HG03175 (cell line): ENCODE measurements around the gene ALDH1A1.

Source experiments
- ATAC-seq: cut with Tn5 transposase; IDR thresholded peaks from one replicate; pipeline ENCODE4 v1.9.1; 2021; ENCODE audit warnings: mild to moderate bottlenecking, moderate library complexity; ENCODE audit not compliant: unreplicated experiment

Gene ALDH1A1

GRCh38 chr9:72921888-72922654 lies 30.8 kb downstream of the ALDH1A1 start:
- ATAC-seq = no peak

- no peak for ATAC-seq
Observed at GRCh38 chr9:72919246-72919945, 33.5 kb downstream of the ALDH1A1 start.

GRCh38 chr9:72917892-72918509 lies 34.9 kb downstream of the ALDH1A1 start:
- ATAC-seq = no peak

- no peak for ATAC-seq
Observed at GRCh38 chr9:72915659-72916058, 37.2 kb downstream of the ALDH1A1 start.

- ATAC-seq = no peak
Observed at GRCh38 chr9:72914750-72915149, 38.1 kb downstream of the ALDH1A1 start.

- no peak for ATAC-seq
Observed at GRCh38 chr9:72913382-72914009, 39.4 kb downstream of the ALDH1A1 start.

- no peak for ATAC-seq
Observed at GRCh38 chr9:72912476-72913381, 40.1 kb downstream of the ALDH1A1 start.

GRCh38 chr9:72911816-72912215 lies 41.0 kb downstream of the ALDH1A1 start:
- no peak for ATAC-seq

GRCh38 chr9:72911247-72911775 lies 41.5 kb downstream of the ALDH1A1 start:
- no peak for ATAC-seq

- ATAC-seq = no peak
Observed at GRCh38 chr9:72909428-72909827, 43.4 kb downstream of the ALDH1A1 start.

- ATAC-seq = no peak
Observed at GRCh38 chr9:72907421-72907820, 45.4 kb downstream of the ALDH1A1 start.

- no peak for ATAC-seq
Observed at GRCh38 chr9:72906810-72907209, 46.0 kb downstream of the ALDH1A1 start.

- ATAC-seq = no peak
Observed at GRCh38 chr9:72905514-72906480, 47.1 kb downstream of the ALDH1A1 start.

- no peak for ATAC-seq
Observed at GRCh38 chr9:72904267-72905093, 48.4 kb downstream of the ALDH1A1 start.

GRCh38 chr9:72903103-72903502 lies 49.8 kb downstream of the ALDH1A1 start:
- no peak for ATAC-seq

GRCh38 chr9:72902268-72902667 lies 50.6 kb downstream of the ALDH1A1 start:
- no peak for ATAC-seq

GRCh38 chr9:72899734-72900477 lies 52.9 kb downstream of the ALDH1A1 start:
- no peak for ATAC-seq
